Middle frontal gyrus (tissue), 1 donor: Measurements from ENCODE around the gene EIF5.
"Not testable (repeated sequence)": the region's sequence is repeated elsewhere in the genome, so short reads cannot be mapped to it uniquely, and the experiment has no call there.

ENCODE experiments used
- DNase-seq: peaks from one replicate; pipeline ENCODE4 v3.0.0-alpha.2; 2015; ENCODE audit warnings: low spot score; ENCODE audit errors: extremely low spot score

The EIF5 gene

GRCh38 chr14:103334644-103335622, 896 bp downstream of the EIF5 start:
- DNase-seq: peak; percentile 15

- DNase-seq: no peak
Measured at GRCh38 chr14:103336191-103336590, 2.2 kb downstream of the EIF5 start.

GRCh38 chr14:103337794-103338193, 3.8 kb downstream of the EIF5 start:
- DNase-seq: no peak

- DNase-seq: no peak
Measured at GRCh38 chr14:103339561-103339960, 5.5 kb downstream of the EIF5 start.

DNA sequence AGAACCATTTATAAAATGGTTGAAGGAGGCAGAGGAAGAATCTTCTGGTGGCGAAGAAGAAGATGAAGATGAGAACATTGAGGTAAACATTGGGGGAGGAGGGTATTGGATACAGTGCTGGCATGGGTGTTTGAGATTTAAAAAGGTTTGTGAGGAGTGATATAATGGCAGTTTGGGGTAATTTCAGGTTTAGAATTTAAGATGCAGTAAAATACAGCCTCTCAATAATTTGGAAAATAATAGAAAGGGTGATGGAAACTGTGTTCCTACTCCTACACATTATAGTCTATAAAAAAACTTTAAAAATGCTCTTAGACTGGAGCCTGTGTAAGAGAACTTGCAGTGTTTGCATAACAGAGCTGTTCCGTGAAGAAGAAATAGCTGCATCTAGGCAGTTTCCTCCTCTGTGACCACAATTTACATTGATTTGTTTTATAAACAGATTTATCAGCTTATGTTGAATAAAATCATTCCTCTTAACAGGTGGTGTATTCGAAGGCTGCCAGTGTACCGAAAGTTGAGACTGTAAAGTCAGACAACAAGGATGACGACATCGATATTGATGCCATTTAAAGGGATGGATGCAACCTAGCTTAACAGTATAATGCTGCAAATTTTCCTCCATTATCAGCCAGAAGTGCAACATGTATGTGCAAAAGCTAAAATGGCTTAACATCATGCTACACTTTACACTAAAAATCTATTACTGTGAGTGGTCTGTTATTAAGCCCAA, 6.6 kb downstream of the EIF5 start:
- DNase-seq: no peak

GRCh38 chr14:103341250-103342129, 7.5 kb downstream of the EIF5 start:
- no peak for DNase-seq

- DNase-seq: no peak
Measured at GRCh38 chr14:103343164-103343879, 9.3 kb downstream of the EIF5 start.

DNA sequence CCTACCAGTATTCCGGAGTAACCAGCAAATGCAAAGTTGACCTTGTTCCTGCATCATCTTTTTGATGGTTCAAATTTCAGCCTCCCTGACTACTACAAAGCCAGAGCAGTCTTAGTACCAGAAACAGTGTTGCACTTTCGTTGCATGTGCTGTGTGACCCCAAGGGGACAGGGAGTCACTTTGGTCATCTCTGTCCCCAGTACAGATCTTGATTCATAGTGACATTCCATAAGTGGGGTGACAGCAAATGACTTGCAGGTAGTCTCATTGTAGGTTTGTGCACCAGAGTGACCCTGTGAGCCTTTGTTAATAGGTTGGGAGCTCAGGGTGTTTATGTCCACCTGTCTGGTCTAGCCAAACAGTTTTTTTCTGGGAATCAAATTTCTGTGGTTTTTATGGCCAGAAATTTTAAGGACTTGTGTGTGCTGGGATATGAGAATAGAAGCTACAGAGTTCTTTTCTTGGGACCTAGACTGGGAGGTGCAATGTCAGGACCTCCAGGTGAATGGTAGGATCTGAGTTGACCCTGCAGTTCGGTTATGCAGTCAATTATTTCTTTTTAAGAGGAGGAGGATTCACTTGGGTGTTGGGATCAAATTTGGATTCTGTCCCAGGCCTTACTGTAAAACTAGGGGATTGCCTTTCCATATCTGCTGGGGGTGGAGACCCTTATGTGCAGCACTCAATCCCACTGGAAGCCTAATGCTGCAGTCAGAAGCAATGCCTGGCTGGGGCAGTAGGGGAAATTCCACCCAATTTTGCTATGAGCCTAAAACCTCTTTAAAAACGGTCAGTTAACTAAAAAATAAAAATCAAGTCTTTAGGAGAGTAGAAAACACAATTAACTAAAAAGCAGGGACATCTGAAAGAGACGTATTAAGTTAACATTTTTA, 10.1 kb downstream of the EIF5 start:
- no peak for DNase-seq

DNA sequence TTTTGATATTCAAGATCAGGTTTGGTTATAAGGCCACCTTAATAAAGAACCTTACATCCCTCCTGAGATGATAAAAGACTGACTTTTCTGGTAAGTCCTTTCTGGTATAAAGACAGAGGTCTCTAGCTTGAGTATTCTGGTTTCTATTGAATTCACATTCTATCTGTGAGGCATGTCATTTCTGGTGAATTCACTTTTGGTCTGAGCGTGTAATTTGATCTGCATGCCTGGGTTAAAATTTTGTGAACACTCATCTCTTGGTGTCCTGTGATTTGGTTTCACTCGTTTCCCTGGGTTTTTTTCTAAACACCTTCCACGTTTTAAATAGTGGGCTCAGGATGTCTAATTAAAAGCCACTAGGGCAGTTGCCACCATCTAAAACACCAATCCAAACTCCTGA, 12.2 kb downstream of the EIF5 start:
- DNase-seq: no peak

DNA sequence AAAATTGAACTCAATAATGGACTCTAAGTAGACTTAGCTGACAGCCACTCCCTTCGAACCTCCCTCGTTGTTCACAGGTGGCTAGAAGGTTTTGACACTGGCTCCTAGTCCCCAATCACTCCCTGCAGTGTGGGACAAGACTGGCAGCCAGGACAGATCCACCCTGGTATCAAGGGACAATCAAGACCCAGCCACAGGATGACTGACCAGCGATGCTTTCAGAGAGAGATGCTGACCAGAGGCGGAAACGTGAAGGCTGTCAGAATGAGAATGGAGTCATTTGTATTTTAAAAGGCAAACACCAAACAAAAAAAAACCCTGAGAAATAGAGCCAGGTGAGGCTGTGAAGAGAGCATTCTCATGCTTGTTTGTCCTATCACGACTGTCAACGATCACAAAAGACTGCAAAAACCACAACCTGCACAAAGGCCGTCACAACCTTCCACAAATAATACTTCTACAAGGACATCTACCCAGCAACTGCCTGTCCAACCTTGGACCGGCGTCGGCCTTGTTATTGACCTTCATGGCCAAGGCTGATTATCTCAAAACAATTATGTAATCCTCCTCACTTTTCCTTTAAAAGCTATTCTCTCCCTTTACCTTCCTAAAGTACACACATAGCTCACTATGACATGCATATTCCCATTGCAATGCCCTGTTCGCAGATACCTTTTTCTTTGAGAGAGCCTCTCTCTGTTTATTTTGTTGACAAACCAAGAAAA, 13.2 kb downstream of the EIF5 start:
- no peak for DNase-seq

GRCh38 chr14:103348154-103348553, 14.1 kb downstream of the EIF5 start:
- no peak for DNase-seq

DNA sequence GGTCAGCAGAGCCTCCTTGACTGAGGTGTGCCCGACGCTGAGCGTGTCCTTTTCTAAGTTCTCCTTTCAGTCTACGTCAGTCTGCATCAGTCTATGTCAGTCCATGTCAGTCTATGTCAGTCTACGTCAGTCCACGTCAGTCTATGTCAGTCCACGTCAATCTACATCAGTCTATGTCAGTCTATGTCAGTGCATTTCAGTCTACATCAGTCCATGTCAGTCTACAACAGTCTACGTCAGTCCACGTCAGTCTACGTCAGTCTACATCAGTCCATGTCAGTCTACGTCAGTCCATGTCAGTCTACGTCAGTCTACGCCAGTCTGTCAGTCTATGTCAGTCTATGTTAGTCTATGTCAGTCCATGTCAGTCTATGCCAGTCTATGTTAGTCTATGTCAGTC, 15.9 kb downstream of the EIF5 start:
- DNase-seq: no peak

DNA sequence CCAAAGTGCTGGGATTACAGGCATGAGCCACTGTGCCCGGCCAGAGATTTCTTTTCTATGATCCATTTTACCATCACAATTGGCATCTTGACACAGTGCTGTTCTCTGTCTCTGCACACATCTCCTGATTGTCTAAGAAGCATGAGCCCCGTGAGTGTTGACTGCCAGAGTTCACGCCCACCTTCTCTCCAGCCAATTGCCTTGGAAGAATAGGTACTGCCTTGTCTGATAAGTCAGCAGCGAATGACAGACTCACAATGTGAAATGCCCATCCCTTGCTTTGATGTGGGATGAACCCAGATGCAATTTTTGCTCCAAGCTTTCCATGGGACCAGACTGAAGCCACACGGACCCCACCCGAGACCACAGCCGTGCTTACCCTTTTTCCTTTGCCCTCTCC, 19.3 kb downstream of the EIF5 start:
- no peak for DNase-seq

DNA sequence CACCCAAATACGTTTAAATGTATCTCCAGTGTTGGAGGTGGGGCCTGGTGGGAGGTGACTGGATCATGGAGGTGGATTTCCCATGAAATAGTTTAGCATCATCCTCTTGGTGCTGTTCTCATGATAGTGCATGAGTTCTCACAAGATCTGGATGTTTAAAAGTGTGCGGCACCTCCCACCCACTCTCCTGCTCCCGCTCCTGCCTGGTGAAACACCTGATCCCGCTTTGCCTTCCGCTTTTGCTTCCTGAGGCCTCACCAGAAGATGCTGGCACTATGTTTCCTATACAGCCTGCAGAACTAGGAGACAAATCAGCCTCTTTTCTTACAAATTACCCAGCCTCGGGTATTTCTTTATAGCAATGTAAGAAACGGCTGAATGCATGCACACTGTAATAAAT, 20.1 kb downstream of the EIF5 start:
- DNase-seq: no peak

DNA sequence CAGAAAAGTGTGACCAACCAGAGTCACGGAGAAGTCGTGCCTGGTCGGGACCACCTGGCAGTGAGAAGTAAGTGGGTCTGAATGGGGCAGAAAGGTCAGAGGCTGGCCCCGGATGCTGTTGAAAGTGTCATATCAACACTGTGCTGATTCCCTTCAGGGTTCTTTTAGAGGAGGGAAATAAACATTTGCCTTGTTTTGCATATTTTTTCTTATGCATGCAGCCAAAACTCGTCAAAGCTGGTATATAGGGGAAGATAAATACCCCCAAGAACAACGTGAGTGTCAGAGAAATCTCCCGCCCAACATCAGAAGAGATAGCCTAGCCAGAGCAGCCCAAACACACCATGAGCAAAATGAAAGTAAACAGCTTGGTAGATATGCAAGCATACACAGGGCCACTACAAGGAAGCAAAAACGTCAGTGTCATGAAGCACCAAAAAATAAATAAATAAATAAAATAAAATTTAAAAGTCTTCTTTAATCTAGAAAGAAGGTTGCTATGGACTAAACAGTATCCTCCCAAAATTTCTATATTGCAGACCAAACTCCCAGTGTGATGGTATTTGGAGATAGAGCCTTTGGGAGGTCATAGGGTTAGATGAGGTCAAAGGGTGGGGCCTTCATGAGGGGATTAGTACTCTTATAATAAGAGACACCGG, 22.1 kb downstream of the EIF5 start:
- DNase-seq: no peak

- DNase-seq: not testable (repeated sequence)
Measured at GRCh38 chr14:103357552-103357951, 23.5 kb downstream of the EIF5 start.

GRCh38 chr14:103360548-103360947, 26.5 kb downstream of the EIF5 start:
- DNase-seq: no peak

DNA sequence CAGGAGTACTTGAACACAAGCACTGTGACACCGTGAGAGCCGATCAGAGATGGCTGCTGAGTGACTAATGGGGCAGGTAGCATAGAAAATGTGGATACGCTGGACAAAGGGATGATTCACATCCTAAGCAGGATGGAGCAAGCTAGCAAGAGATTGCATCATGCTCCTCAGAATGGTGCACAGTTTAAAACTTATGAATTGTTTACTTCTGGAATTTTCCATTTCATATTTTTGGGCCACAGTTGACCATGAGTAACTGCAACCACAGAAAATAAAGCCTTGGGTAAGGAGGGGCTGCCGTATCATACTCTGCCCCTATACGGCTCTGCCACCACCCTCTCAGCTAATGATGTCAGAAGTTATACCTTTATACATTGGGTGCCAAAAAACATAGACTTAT, 27.8 kb downstream of the EIF5 start:
- DNase-seq: no peak

DNA sequence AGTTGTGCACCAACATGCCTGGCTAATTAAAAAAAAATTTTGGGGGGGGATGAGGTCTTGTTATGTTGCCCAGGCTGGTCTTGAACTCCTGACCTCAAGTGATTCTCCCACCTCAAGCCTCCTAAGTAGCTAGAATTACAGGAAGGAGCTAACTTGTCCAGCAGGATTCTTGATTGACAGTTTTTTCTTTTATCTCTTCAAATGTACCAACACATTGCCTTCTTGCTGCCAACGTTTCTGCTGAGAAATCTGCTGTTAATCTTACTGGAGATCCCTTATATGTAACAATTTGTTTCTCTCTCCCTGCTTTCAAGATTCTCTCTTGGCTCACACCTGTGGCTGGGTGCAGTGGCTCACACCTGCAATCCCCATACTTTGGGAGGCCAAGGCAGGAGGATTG, 28.7 kb downstream of the EIF5 start:
- DNase-seq: no peak
